ENCODE data around the gene FAM210B. TPM values are rescaled to one million over a fixed set of nuclear protein-coding genes. Genes with fewer than 3 reads are reported as not detected.

FAM210B gene
- total and polyA plus RNA-seq, 9 of the 15 experiments (the other 6 are each of a cell fraction or from before 2014, with no cell fraction given), result 12.1 to 87.3 (median 47.6) TPM

DNA sequence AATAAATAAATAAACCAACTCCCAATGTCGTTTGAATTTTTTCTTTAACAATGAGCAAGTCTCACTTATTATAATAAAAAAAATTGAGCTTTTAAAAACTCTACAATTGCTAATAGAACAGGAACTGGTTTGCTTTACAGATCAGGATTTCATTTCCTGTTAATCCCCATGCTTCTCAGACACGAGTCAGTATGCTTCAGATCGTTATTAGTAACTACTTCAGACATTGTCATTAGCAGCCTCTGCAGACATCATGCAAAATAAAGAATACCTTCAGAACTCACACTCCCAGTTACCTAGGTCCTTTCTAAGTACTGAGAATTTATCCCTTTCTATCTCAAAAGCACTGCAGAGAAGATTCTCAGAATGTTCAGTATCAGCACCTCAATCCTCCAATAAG, 10.0 kb upstream of the FAM210B start:
- Histone ChIP-seq H3K4me2 (ENCODE audit: insufficient read depth, low read length) (no peak overlapping the region), H3K9me3 (replicated peaks; ENCODE audit: control insufficient read depth, insufficient read depth, low read depth, low read length) (no peaks in the 10 kb centered on the region), H3K9me1 (ENCODE audit: control insufficient read depth, insufficient read depth, low read length) (no peaks in the 10 kb centered on the region), H3K4me1 (replicated peaks in 1 of 2; ENCODE audit: control insufficient read depth in 2 of 2, insufficient read depth in 2 of 2, low read length in 2 of 2) (peaks cover 0 to 5% of the 10 kb centered on the region in 2 experiments; a peak in 2 of 5 replicates), H3K27ac (ENCODE audit: extremely low read depth, low read depth, low read length) (no peak overlapping the region), H4K20me1 (replicated peaks; ENCODE audit: control insufficient read depth, insufficient read depth, low read length) (no peaks in the 10 kb centered on the region), H2AFZ (ENCODE audit: low read depth, low read length) (no peak overlapping the region), H3K79me2 (ENCODE audit: control insufficient read depth, insufficient read depth, low read length) (no peaks in the 10 kb centered on the region), H3K36me3 (ENCODE audit: control insufficient read depth, insufficient read depth, low read length) (no peaks in the 10 kb centered on the region), H3K9ac (ENCODE audit: insufficient read depth in 1 of 2, low read depth in 2 of 2, low read length in 2 of 2) (no peak overlapping the region), H3K4me3 (no peak overlapping the region), H3K27me3 (ENCODE audit: control insufficient read depth in 2 of 2, insufficient read depth in 2 of 2, low read length in 2 of 2) (peaks cover 6 to 19% of the 10 kb centered on the region in 2 experiments; a peak in 4 of 5 replicates)
- WGBS (ENCODE audit: insufficient coverage, low coverage, missing lambda C conversion rate), result 0% methylated on average over 3 of the region's 3 CpGs
- intact Hi-C loops (cut with micrococcal nuclease) (loop anchor here (5.0 kb wide), 1 partner anchor 229 kb away; no protein-coding TSS in a partner anchor), in situ Hi-C loops (cut with MboI) (loop anchor here (10.0 kb wide), 2 partner anchors 94 to 1664 kb away; no protein-coding TSS in a partner anchor)
- POLR2A ChIA-PET, result interaction anchor here (0.6 kb wide), 1 partner anchor 1217 kb away, joined by 3 read pairs; no protein-coding TSS in a partner anchor
- no TSS peak for BruUV-seq (replicated peaks)
- no peak for ATAC-seq
- no peak for FAIRE-seq
- DNase-seq (ENCODE audit: extremely low read depth in 1 of 4, low spot score in 3 of 4), result no peak
- CTCF ChIA-PET (ENCODE audit: low intra/inter-chr PET ratio), result no interaction called here
- TF ChIP-seq GABPB2 (CRISPR knock-in tag; conservative IDR thresholded peaks at IDR 0.05) (no peak), HDAC6 (IDR thresholded peaks at IDR 0.05; ENCODE audit: low read depth, low read length) (no peak), ZNF717 (CRISPR knock-in tag; IDR thresholded peaks at IDR 0.05) (no peak), PHF8 (IDR thresholded peaks at IDR 0.05; ENCODE audit: borderline replicate concordance, low read length) (no peak), RBM22 (IDR thresholded peaks at IDR 0.05; ENCODE audit: low read depth, low read length, poor library complexity, severe bottlenecking) (no peak), RAD21 (CRISPR knock-in tag; conservative IDR thresholded peaks at IDR 0.05 in 1 of 2, IDR thresholded peaks at IDR 0.05 in 1 of 2) (no peak), ZNF407 (IDR thresholded peaks at IDR 0.05; ENCODE audit: low read depth) (no peak), HNRNPLL (IDR thresholded peaks at IDR 0.05; ENCODE audit: low read depth, low read length, poor library complexity, severe bottlenecking) (no peak)
- TF ChIP-seq, protein P1, sequence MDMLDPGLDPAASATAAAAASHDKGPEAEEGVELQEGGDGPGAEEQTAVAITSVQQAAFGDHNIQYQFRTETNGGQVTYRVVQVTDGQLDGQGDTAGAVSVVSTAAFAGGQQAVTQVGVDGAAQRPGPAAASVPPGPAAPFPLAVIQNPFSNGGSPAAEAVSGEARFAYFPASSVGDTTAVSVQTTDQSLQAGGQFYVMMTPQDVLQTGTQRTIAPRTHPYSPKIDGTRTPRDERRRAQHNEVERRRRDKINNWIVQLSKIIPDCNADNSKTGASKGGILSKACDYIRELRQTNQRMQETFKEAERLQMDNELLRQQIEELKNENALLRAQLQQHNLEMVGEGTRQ (CRISPR knock-in tag; IDR thresholded peaks at IDR 0.05), result no peak
- TF ChIP-seq, protein P2, sequence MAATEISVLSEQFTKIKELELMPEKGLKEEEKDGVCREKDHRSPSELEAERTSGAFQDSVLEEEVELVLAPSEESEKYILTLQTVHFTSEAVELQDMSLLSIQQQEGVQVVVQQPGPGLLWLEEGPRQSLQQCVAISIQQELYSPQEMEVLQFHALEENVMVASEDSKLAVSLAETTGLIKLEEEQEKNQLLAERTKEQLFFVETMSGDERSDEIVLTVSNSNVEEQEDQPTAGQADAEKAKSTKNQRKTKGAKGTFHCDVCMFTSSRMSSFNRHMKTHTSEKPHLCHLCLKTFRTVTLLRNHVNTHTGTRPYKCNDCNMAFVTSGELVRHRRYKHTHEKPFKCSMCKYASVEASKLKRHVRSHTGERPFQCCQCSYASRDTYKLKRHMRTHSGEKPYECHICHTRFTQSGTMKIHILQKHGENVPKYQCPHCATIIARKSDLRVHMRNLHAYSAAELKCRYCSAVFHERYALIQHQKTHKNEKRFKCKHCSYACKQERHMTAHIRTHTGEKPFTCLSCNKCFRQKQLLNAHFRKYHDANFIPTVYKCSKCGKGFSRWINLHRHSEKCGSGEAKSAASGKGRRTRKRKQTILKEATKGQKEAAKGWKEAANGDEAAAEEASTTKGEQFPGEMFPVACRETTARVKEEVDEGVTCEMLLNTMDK (IDR thresholded peaks at IDR 0.05; ENCODE audit: borderline replicate concordance, insufficient read depth, low read depth, low read length, poor library complexity, severe bottlenecking), result no peak
